22Rv1 (cell line): Measurements from ENCODE around the gene IQCE.

Experiments used
- ZFX ChIP-seq: fragments of 450-650 bp; IDR thresholded peaks from 2 replicates; pipeline ENCODE4 v1.6.1; 2017; ENCODE audit warnings: antibody characterized with exemption, borderline replicate concordance
- TF ChIP-seq, protein P1 (sequence below): fragments of 450-650 bp; IDR thresholded peaks from 2 replicates; pipeline ENCODE4 v1.5.1; 2017; ENCODE audit warnings: mild to moderate bottlenecking

DNA sequence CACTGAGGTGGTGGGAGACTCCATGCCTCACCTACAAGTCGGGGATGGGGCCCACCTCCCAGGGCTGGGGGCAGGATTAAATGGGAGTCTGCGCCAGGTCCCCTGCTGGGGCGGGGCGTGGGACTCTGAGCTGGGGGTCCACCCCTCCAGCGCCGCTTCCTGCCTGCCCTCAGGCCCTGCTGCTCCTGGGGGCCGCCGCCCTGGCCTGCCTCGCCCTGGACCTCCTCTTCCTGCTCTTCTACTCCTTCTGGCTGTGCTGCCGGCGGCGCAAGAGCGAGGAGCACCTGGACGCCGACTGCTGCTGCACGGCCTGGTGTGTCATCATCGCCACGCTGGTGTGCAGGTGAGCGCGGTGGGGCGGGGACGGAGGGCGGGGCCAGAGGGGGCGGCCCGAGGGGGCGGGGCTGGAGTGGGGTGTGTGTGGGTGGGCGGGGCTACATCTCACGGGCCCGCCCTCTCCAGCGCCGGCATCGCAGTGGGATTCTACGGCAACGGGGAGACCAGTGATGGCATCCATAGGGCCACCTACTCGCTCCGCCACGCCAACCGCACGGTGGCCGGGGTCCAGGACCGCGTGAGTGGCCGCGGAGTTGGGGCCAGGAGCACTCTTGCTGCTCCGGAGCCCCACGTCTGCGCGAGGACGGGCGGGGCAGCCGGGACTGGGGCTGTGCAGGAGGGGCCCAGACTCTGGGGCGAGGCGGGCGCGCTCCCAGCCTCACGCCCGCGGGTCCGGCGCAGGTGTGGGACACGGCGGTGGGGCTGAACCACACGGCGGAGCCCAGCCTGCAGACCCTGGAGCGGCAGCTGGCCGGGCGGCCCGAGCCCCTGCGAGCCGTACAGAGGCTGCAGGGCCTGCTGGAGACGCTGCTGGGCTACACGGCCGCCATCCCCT, 88.1 kb downstream of the IQCE start:
- no peak for TF ChIP-seq ZFX
- TF ChIP-seq, protein P1, sequence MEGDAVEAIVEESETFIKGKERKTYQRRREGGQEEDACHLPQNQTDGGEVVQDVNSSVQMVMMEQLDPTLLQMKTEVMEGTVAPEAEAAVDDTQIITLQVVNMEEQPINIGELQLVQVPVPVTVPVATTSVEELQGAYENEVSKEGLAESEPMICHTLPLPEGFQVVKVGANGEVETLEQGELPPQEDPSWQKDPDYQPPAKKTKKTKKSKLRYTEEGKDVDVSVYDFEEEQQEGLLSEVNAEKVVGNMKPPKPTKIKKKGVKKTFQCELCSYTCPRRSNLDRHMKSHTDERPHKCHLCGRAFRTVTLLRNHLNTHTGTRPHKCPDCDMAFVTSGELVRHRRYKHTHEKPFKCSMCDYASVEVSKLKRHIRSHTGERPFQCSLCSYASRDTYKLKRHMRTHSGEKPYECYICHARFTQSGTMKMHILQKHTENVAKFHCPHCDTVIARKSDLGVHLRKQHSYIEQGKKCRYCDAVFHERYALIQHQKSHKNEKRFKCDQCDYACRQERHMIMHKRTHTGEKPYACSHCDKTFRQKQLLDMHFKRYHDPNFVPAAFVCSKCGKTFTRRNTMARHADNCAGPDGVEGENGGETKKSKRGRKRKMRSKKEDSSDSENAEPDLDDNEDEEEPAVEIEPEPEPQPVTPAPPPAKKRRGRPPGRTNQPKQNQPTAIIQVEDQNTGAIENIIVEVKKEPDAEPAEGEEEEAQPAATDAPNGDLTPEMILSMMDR: no peak
